HL-60/S4 treated with phorbol 12-myristate 13-acetate at 8.2 ng/mL for 4 days and 3 days (cell line): ENCODE data around the gene USP3.

Experiments
- in situ Hi-C: fragments of 300-500 bp; cut with MboI; formaldehyde crosslinking; loops from 2 replicates; pipeline ENCODE4 v1.15.0; 2022; ENCODE audit warnings: low sequenced_read_pairs

USP3 gene

GRCh38 chr15:63576441-63576840 is 72.0 kb downstream of the USP3 start:
- in situ Hi-C loops = no loop called here

- in situ Hi-C loops = no loop called here
Measured at GRCh38 chr15:63582179-63582578, 77.8 kb downstream of the USP3 start.

DNA sequence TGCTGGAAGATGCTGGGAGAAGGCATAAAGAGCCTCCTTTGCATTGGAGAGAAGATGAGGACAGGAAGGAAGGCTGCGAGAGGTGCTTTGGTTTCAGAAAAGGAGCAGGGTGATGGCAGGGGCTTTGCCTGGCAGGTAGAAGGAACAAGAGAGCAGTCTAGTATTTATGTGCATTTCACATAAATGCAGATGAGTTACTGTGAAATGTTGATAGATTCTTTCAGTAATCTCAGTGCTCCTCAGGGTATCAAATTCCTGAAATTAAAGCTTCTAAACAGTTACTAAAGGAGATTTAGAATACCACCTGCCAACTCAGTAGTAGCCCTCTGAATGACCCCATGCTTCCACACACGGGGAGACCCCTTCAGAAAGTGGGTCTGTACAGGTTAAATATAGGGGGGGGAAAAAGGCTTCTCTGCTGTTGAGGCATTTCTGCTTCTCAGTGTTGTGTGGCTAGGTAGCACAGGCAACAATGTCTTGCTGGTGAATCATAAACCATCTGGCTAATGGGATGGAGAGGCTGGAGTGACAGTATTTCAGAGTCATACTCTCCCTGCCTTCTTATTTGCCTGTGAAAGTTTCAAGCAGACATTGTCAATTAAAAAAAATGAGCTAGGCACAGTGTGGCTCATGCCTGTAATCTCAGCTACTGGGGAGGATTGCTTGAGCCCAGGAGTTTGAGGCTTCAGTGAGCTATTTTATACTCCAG is 78.5 kb downstream of the USP3 start:
- in situ Hi-C loops = no loop called here

DNA sequence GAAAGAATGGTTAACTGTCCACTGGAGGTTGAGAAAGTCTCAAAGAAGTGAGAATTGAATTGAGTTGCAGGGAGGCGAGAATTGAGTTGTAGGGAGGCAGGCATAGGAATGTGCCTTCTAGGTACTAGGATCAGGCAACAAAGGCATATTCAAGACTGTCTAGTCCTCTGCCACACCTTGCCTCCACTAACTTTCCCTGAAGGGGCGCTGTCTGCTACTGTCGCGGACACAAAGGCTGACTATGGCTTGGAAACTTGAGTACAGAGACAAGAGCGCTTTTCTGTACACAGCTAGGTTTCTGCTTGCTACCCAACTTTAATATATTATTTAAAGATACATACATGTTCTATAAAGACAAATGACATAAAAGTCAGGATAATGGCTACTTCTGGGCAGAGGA is 82.4 kb downstream of the USP3 start:
- in situ Hi-C loops = no loop called here

- in situ Hi-C loops = no loop called here
Measured at GRCh38 chr15:63587527-63587926, 83.1 kb downstream of the USP3 start.

DNA sequence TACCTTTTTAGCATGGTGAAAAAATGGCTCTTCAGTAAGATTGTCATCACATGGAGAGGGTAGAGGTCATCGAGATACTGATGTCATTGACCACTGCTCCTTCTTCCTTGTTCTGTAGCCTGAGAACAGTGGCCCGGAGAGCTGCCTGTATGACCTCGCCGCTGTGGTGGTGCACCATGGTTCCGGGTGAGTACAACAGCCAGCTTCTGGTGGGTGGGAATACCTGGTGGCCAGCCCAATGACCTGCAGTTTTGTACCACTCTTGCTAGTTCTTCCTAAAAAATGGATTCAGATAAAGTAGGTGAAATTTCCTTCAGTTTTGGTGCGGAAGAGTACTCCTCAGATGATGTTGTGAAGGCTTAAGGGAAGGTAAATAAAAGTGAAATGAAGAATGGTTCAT is 84.4 kb downstream of the USP3 start:
- in situ Hi-C loops = no loop called here

- in situ Hi-C loops = no loop called here
Measured at GRCh38 chr15:63593705-63594671, 89.6 kb downstream of the USP3 start.

- in situ Hi-C loops = no loop called here
Measured at GRCh38 chr15:63595065-63595464, 90.7 kb downstream of the USP3 start.

- in situ Hi-C loops = no loop called here
Measured at GRCh38 chr15:63595688-63596087, 91.3 kb downstream of the USP3 start.

GRCh38 chr15:63596676-63597037 is 92.3 kb downstream of the USP3 start:
- in situ Hi-C loops = no loop called here

DNA sequence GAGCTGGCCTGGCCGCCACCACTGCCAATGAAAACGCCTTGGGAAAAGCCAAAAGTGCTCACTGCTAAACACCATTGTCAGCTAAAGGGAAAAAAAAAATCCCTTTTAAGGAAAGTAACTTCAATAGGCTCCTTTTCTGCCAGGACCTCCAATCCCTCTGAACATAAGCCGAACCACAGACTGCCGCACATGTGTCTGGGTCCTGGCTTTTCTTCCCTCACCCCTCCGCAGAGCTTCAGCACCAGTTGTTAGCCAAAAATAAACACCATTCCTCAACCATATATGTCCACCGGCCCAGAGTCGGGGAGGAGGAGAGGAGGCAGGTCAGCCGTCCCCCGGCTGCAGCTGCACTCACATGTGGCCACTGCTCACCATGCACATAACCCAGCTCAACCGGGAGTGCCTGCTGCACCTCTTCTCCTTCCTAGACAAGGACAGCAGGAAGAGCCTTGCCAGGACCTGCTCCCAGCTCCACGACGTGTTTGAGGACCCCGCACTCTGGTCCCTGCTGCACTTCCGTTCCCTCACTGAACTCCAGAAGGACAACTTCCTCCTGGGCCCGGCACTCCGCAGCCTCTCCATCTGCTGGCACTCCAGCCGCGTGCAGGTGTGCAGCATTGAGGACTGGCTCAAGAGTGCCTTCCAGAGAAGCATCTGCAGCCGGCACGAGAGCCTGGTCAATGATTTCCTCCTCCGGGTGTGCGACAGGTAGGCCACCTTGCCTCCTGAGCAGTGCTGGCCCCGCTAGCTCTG is 92.8 kb downstream of the USP3 start, which contains the start of gene FBXL22:
FBXL22 (plus strand) TSS at position 350 of the 753 bp plus-strand sequence; CDS start at position 356, 6 bp downstream.
- in situ Hi-C loops = no loop called here

GRCh38 chr15:63597821-63598220 is 93.4 kb downstream of the USP3 start:
- in situ Hi-C loops = no loop called here

DNA sequence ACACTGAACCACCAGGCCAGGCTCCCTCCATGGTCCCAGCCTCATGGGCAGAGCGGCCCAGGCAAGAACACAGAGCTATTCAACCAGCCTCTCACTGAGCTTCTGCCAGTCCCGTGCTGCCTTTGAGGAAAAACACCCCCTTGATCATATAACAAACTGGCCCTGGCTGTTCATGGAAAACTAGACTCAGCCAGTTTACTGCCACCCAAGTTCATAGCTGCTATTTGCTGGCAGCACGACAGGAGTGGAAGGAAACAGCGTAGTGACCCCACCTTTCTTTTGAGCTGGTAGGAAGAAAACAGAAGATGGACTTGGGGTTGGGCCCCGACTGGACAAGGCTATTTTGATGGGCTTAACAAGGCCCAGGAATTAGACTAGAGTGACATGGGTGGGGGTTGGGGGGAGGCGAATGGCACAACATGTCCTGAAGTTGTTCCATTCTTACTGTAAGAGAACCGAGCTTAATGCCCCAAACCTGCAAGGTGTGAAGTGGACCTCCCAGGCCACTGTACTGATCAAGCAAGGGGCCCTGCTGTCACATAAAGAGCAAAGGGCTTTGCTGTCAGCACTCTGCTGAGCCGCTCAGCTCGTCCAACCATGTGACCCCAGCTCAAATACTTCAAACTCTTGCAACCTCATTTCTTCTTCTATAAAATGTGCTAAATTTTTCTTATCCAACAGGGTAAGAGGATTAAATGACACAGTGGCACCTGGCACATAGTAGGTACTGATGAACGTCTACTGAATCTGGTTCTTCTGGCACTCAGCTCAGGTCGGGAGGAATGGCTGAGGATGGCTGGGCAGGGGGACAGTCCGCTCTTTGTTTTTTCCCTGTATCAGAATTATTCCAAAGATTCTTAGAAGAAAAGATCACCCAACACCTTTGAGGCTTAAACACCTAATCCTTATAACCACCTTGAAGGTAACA is 94.3 kb downstream of the USP3 start:
- in situ Hi-C loops = no loop called here

GRCh38 chr15:63599401-63600000 is 95.1 kb downstream of the USP3 start:
- in situ Hi-C loops = no loop called here

GRCh38 chr15:63600001-63600615 is 95.7 kb downstream of the USP3 start:
- in situ Hi-C loops = no loop called here

GRCh38 chr15:63600616-63601025 is 96.2 kb downstream of the USP3 start:
- in situ Hi-C loops = no loop called here

DNA sequence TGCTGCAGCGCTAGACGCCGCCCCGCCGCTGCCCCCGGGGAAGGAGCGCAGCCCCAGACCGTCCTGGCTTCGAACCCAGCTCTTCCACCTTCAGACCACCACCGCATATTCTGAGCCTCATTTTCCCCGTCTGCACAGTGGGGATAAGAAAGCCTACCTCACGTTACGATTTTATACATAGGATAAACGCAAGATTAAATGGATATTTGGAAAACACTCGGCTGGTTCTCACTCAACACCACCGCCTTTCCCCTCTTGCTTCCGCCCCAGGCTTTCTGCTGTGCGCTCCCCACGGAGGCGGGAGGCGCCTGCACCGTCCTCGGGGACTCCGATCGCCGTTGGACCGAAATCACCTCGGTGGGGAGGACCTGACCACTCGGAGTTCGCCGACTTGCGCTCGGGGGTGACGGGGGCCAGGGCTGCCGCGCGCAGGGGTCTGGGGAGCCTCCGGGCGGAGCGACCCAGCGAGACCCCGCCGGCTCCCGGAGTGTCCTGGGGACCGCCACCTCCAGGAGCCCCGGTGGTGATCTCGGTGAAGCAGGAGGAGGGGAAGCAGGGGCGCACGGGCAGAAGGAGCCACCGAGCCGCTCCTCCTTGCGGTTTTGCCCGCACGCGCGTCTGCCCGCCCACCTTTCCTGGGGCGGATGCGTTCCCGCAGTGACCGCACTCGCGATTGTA is 96.8 kb downstream of the USP3 start:
- in situ Hi-C loops = no loop called here

GRCh38 chr15:63601704-63602185 is 97.4 kb downstream of the USP3 start:
- in situ Hi-C loops = no loop called here

DNA sequence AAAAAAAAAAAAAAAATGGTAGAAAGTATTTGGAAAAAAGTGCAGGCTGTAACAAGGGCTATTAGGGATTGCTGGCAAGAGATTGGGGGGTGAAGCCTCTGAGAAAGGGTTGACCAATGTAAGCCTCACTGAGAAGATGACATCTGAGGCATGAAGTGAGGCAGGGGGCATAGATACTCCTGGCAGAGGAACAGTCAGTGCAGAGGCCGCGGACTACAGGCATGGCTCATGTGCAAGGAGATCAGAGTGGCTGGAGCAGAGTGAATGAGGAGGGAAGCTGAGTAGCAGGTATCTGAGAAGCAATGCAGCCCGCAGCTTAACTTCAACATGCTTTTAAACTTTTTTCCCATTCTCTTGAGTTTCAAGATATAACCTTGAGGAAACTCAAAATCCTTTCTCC is 98.2 kb downstream of the USP3 start:
- in situ Hi-C loops = no loop called here
